B cell (primary cell): ENCODE results near the gene PPP3CA. TPM values are rescaled to one million over a fixed set of nuclear protein-coding genes. Genes with fewer than 3 reads are reported as not detected.

ENCODE experiments used
- ATAC-seq: fragments of 200-7000 bp; cut with Tn5 transposase; one replicate; pipeline ENCODE4 v1.10.0; 2021; ENCODE audit warnings: low read depth, mild to moderate bottlenecking, moderate number of reproducible peaks, moderate library complexity
- CTCF ChIA-PET: fragments of 350-600 bp; sonication (Branson Sonifier 250); formaldehyde crosslinking; loops from one replicate; lab custom pipeline; 2021; ENCODE audit warnings: antibody characterized with exemption, inconsistent platforms; lab: Charles Lee
- POLR2A ChIA-PET: fragments of 350-600 bp; sonication (Branson Sonifier 250); formaldehyde crosslinking; loops from one replicate; lab custom pipeline; 2021; ENCODE audit warnings: antibody characterized with exemption; lab: Charles Lee
- DNase-seq: peaks from one replicate; pipeline ENCODE4 v3.0.0; 2013
- H2AFZ ChIP-seq: 2 replicates; pipeline ENCODE4 v1.6.1; 2012; ENCODE audit warnings: mild to moderate bottlenecking, low read depth, low read length; ENCODE audit not compliant: insufficient read depth, poor library complexity, severe bottlenecking
- H3K27ac ChIP-seq, 2 donors: 1 replicate in 1 of 2; 2 replicates in 1 of 2; pipeline ENCODE4 v1.5.1; 2012 to 2013; ENCODE audit warnings: low read length in 2 of 2, mild to moderate bottlenecking in 2 of 2, moderate library complexity in 1 of 2
- H3K27me3 ChIP-seq, 4 experiments: fragments of 200-600 bp in 1 of 4; sonication (generic) in 1 of 4; replicated peaks in 1 of 4; 1 replicate in 2 of 4; 2 replicates in 2 of 4; pipeline versions ENCODE4 v1.6.1 to v1.7.0; 2013 to 2016; ENCODE audit warnings: low read length in 3 of 4, mild to moderate bottlenecking in 2 of 4, mixed read lengths in 1 of 4, moderate library complexity in 1 of 4; ENCODE audit not compliant: insufficient read depth in 4 of 4, control insufficient read depth in 3 of 4; ENCODE audit errors: control extremely low read depth in 1 of 4
- H3K36me3 ChIP-seq, 2 experiments: replicated peaks in 1 of 2; 1 replicate in 1 of 2; 2 replicates in 1 of 2; pipeline versions ENCODE4 v1.6.1 to v1.7.1; 2013; ENCODE audit warnings: low read length in 1 of 2; ENCODE audit not compliant: insufficient read depth in 2 of 2, control insufficient read depth in 1 of 2; ENCODE audit errors: control extremely low read depth in 1 of 2, extremely low read depth in 1 of 2
- H3K4me1 ChIP-seq, 2 donors: fragments of 200-600 bp in 1 of 2; sonication (generic) in 1 of 2; 1 replicate in 1 of 2; 2 replicates in 1 of 2; pipeline versions ENCODE4 v1.5.1 to v1.6.1; 2013 to 2017; ENCODE audit warnings: low read length in 2 of 2; ENCODE audit not compliant: control insufficient read depth in 2 of 2, insufficient read depth in 2 of 2
- H3K4me2 ChIP-seq: replicated peaks from 2 replicates; pipeline ENCODE3; 2012; ENCODE audit warnings: mild to moderate bottlenecking, low read depth, low read length; ENCODE audit not compliant: poor library complexity, severe bottlenecking
- H3K4me3 ChIP-seq, 5 experiments: fragments of 200-600 bp in 1 of 5; sonication (generic) in 1 of 5; 1 replicate in 3 of 5; 2 replicates in 2 of 5; pipeline versions ENCODE4 v1.5.1 to v1.7.0; 2011 to 2016; ENCODE audit warnings: low read length in 4 of 5, mild to moderate bottlenecking in 4 of 5, low read depth in 2 of 5, control low read depth in 1 of 5, moderate library complexity in 1 of 5; ENCODE audit not compliant: insufficient read depth in 1 of 5; ENCODE audit errors: control extremely low read depth in 1 of 5, extremely low read depth in 1 of 5
- H3K79me2 ChIP-seq: fragments of 200-600 bp; sonication (generic); one replicate; pipeline ENCODE4 v1.6.0; 2016; ENCODE audit warnings: low read length; ENCODE audit not compliant: control insufficient read depth, insufficient read depth
- H3K9ac ChIP-seq: fragments of 200-600 bp; sonication (generic); 2 replicates; pipeline ENCODE4 v1.6.1; 2017; ENCODE audit warnings: mild to moderate bottlenecking, low read length, moderate library complexity
- H3K9me3 ChIP-seq, 3 donors: one replicate each; pipeline versions ENCODE4 v1.6.1 to v1.7.1; 2013; ENCODE audit warnings: low read length in 2 of 3; ENCODE audit not compliant: control insufficient read depth in 2 of 3, insufficient read depth in 1 of 3; ENCODE audit errors: control extremely low read depth in 1 of 3
- H4K20me1 ChIP-seq: 2 replicates; pipeline ENCODE4 v1.6.0; 2012; ENCODE audit warnings: mild to moderate bottlenecking, low read length; ENCODE audit not compliant: insufficient read depth, control insufficient read depth, poor library complexity, severe bottlenecking
- H3K27ac Mint-ChIP-seq: one replicate; pipeline ENCODE4 v1.8.0; 2021; ENCODE audit warnings: mixed read lengths
- H3K27me3 Mint-ChIP-seq: one replicate; pipeline ENCODE4 v1.8.0; 2021; ENCODE audit warnings: mixed read lengths
- H3K4me1 Mint-ChIP-seq: one replicate; pipeline ENCODE4 v1.8.0; 2021; ENCODE audit warnings: mixed read lengths
- H3K4me3 Mint-ChIP-seq: one replicate; pipeline ENCODE4 v1.8.0; 2021; ENCODE audit warnings: mixed read lengths
- H3K9me3 Mint-ChIP-seq: one replicate; pipeline ENCODE4 v1.8.0; 2022; ENCODE audit warnings: mixed read lengths; ENCODE audit not compliant: insufficient read depth
- CTCF ChIP-seq: fragments of 200-600 bp; IDR thresholded peaks from one replicate; pipeline ENCODE4 v1.8.0; 2022; ENCODE audit warnings: antibody characterized with exemption, mild to moderate bottlenecking
- EZH2 ChIP-seq: IDR thresholded peaks from 2 replicates; pipeline ENCODE4 v1.6.1; 2012; ENCODE audit warnings: borderline replicate concordance, low read depth, mild to moderate bottlenecking, moderate library complexity, low read length; ENCODE audit not compliant: insufficient read depth, poor library complexity, severe bottlenecking
- WGBS: methylation state at CpG from one replicate; pipeline ENCODE4 v1.1.5; 2013; ENCODE audit warnings: missing lambda C conversion rate; ENCODE audit not compliant: insufficient coverage; 5-methylcytosine and 5-hydroxymethylcytosine counted together
- intact Hi-C: fragments of 100-400 bp; cut with micrococcal nuclease; formaldehyde crosslinking; loops from one replicate; pipeline ENCODE4 v1.10.0; 2022
- polyA plus RNA-seq: library from polyadenylated mRNA; depleted of rRNA; stranded (reverse); fragments of >200 nt; gene quantifications from 2 replicates; pipeline ENCODE4 v1.2.3, GENCODE V29; 2012
- total RNA-seq, 2 donors: library from RNA; stranded (reverse); fragments of 120-200 nt in 1 of 2; gene quantifications; 1 replicate in 1 of 2; 2 replicates in 1 of 2; pipeline versions ENCODE4 v1.2.3 to v1.2.4, GENCODE V29; 2013 to 2022

Gene PPP3CA
- total and polyA plus RNA-seq, 2 donors (not counting 1 experiment from before 2014, with no cell fraction given): 14.3 to 85.1 TPM

- H3K27ac ChIP-seq: no peak overlapping the region
- peaks cover 31% of the 10 kb centered on the region for H4K20me1 ChIP-seq
- no peak overlapping the region for H2AFZ ChIP-seq
- H3K36me3 ChIP-seq: peaks cover 0 to 1% of the 10 kb centered on the region in 2 experiments
- H3K79me2 ChIP-seq: peaks cover 47% of the 10 kb centered on the region
- no peak for TF ChIP-seq CTCF
- TF ChIP-seq EZH2: no peak
- CTCF ChIA-PET: interaction anchor here (1.2 kb wide), 1 partner anchor 567 kb away, joined by 3 read pairs; no protein-coding TSS in a partner anchor
- WGBS: no CpG with 5 or more reads among the region's 1 CpG
- H3K9ac ChIP-seq: no peak overlapping the region
- no peak overlapping the region for H3K4me3 Mint-ChIP-seq
- no peaks in the 10 kb centered on the region for H3K9me3 ChIP-seq
- H3K27me3 Mint-ChIP-seq: no peaks in the 10 kb centered on the region
- DNase-seq: no peak
- peaks cover 2% of the 10 kb centered on the region for H3K9me3 Mint-ChIP-seq
- no peak for ATAC-seq
- peaks cover 10 to 20% of the 10 kb centered on the region in 2 donors for H3K4me1 ChIP-seq
- H3K27me3 ChIP-seq: no peaks in the 10 kb centered on the region
- peak overlapping the region; percentile 63 for H3K27ac Mint-ChIP-seq
- H3K4me2 ChIP-seq: no peak overlapping the region
- POLR2A ChIA-PET: no interaction called here
- intact Hi-C loops: loop anchor here (10.0 kb wide), 1 partner anchor 631 kb away; the partner anchor contains the start of gene BANK1
- peaks cover 34% of the 10 kb centered on the region for H3K4me1 Mint-ChIP-seq
- H3K4me3 ChIP-seq: no peak overlapping the region
These were observed 183.4 kb downstream of the PPP3CA start for GRCh38 chr4:101163936-101164335.

GRCh38 chr4:101162990-101163380 lies 184.3 kb downstream of the PPP3CA start:
- Histone ChIP-seq H3K79me2 (peaks cover 39% of the 10 kb centered on the region), H4K20me1 (peaks cover 21% of the 10 kb centered on the region), H3K27ac (no peak overlapping the region), H3K36me3 (peaks cover 0 to 1% of the 10 kb centered on the region in 2 experiments), H3K4me3 (no peak overlapping the region), H3K4me2 (no peak overlapping the region), H3K4me1 (peaks cover 9 to 12% of the 10 kb centered on the region in 2 donors), H3K27me3 (no peaks in the 10 kb centered on the region), H3K9ac (no peak overlapping the region), H3K9me3 (no peaks in the 10 kb centered on the region), H2AFZ (no peak overlapping the region)
- H3K9me3 Mint-ChIP-seq: peaks cover 2% of the 10 kb centered on the region
- ChIA-PET POLR2A (no interaction called here), CTCF (no interaction called here)
- no peaks in the 10 kb centered on the region for H3K27me3 Mint-ChIP-seq
- intact Hi-C loops: loop anchor here (10.0 kb wide), 1 partner anchor 632 kb away; the partner anchor contains the start of gene BANK1
- H3K4me1 Mint-ChIP-seq: peaks cover 41% of the 10 kb centered on the region
- WGBS: no CpG with 5 or more reads among the region's 1 CpG
- no peak overlapping the region for H3K4me3 Mint-ChIP-seq
- H3K27ac Mint-ChIP-seq: no peak overlapping the region
- DNase-seq (no peak), ATAC-seq (no peak)
- TF ChIP-seq EZH2: no peak
- TF ChIP-seq CTCF: no peak
